ENCODE results near the gene LRRC4C. TPM values are rescaled to one million over a fixed set of nuclear protein-coding genes. Genes with fewer than 3 reads are reported as not detected.

LRRC4C gene
- total and polyA plus RNA-seq, 2 donors (not counting 1 experiment from before 2014, with no cell fraction given): under 0.01 to 0.02 TPM

GRCh38 chr11:40885250-40885954 is 574.0 kb downstream of the LRRC4C start:
- H3K9me3 ChIP-seq (ENCODE audit: control insufficient read depth, insufficient read depth, low read depth, low read length): no peaks in the 10 kb centered on the region

GRCh38 chr11:40882301-40882700 is 577.2 kb downstream of the LRRC4C start:
- no peaks in the 10 kb centered on the region for H4K20me1 ChIP-seq (ENCODE audit: control insufficient read depth, extremely low read depth, insufficient read depth, low read length)

More at GRCh38 chr11:40885250-40885954, 574.0 kb downstream of the LRRC4C start:
- Histone ChIP-seq H3K4me1 (ENCODE audit: control insufficient read depth, extremely low read depth, insufficient read depth, low read length) (no peaks in the 10 kb centered on the region), H3K79me2 (ENCODE audit: control insufficient read depth, insufficient read depth, low read length) (no peaks in the 10 kb centered on the region), H3K4me3 (replicated peaks in 1 of 4; ENCODE audit: control extremely low read depth in 1 of 4, insufficient read depth in 1 of 4, low read depth in 3 of 4, low read length in 4 of 4) (no peak overlapping the region), H3K4me2 (ENCODE audit: extremely low read depth, insufficient read depth, low read length) (no peak overlapping the region), H3K9ac (ENCODE audit: insufficient read depth, low read length) (no peak overlapping the region), H3K27me3 (ENCODE audit: control insufficient read depth, insufficient read depth, low read length) (no peaks in the 10 kb centered on the region), H3K27ac (ENCODE audit: insufficient read depth, low read length) (no peak overlapping the region), H4K20me1 (ENCODE audit: control insufficient read depth, extremely low read depth, insufficient read depth, low read length) (no peaks in the 10 kb centered on the region), H2AFZ (ENCODE audit: low read length) (no peak overlapping the region), H3K36me3 (ENCODE audit: control insufficient read depth, insufficient read depth, low read length) (no peaks in the 10 kb centered on the region)
- DNase-seq (ENCODE audit: low read depth in 2 of 2): peak in 1 of 2 donors; percentile 3
- TF ChIP-seq CTCF (conservative IDR thresholded peaks at IDR 0.05 in 1 of 2, IDR thresholded peaks at IDR 0.05 in 1 of 2; ENCODE audit: low read depth in 1 of 2, low read length in 2 of 2) (no peak), EZH2 (IDR thresholded peaks at IDR 0.05; ENCODE audit: low read length, missing control alignments) (no peak)

GRCh38 chr11:40879911-40880310 is 579.5 kb downstream of the LRRC4C start:
- no peak overlapping the region for H3K9ac ChIP-seq (ENCODE audit: insufficient read depth, low read length)

More at GRCh38 chr11:40882301-40882700, 577.2 kb downstream of the LRRC4C start:
- H3K36me3 ChIP-seq (ENCODE audit: control insufficient read depth, insufficient read depth, low read length): no peaks in the 10 kb centered on the region
- H3K27ac ChIP-seq (ENCODE audit: insufficient read depth, low read length): no peak overlapping the region
- no peaks in the 10 kb centered on the region for H3K4me1 ChIP-seq (ENCODE audit: control insufficient read depth, extremely low read depth, insufficient read depth, low read length)
- H2AFZ ChIP-seq (ENCODE audit: low read length): no peak overlapping the region
- H3K9me3 ChIP-seq (ENCODE audit: control insufficient read depth, insufficient read depth, low read depth, low read length): no peaks in the 10 kb centered on the region
- no peaks in the 10 kb centered on the region for H3K79me2 ChIP-seq (ENCODE audit: control insufficient read depth, insufficient read depth, low read length)
- H3K27me3 ChIP-seq (ENCODE audit: control insufficient read depth, insufficient read depth, low read length): no peaks in the 10 kb centered on the region
- H3K9ac ChIP-seq (ENCODE audit: insufficient read depth, low read length): no peak overlapping the region
- no peak for DNase-seq (ENCODE audit: low read depth in 2 of 2)
- no peak for TF ChIP-seq CTCF (conservative IDR thresholded peaks at IDR 0.05 in 1 of 2, IDR thresholded peaks at IDR 0.05 in 1 of 2; ENCODE audit: low read depth in 1 of 2, low read length in 2 of 2)
- TF ChIP-seq EZH2 (IDR thresholded peaks at IDR 0.05; ENCODE audit: low read length, missing control alignments): no peak
- no peak overlapping the region for H3K4me2 ChIP-seq (ENCODE audit: extremely low read depth, insufficient read depth, low read length)
- H3K4me3 ChIP-seq (replicated peaks in 1 of 4; ENCODE audit: control extremely low read depth in 1 of 4, insufficient read depth in 1 of 4, low read depth in 3 of 4, low read length in 4 of 4): no peak overlapping the region

More at GRCh38 chr11:40879911-40880310, 579.5 kb downstream of the LRRC4C start:
- no peaks in the 10 kb centered on the region for H3K4me1 ChIP-seq (ENCODE audit: control insufficient read depth, extremely low read depth, insufficient read depth, low read length)
- H3K4me2 ChIP-seq (ENCODE audit: extremely low read depth, insufficient read depth, low read length): no peak overlapping the region
- H3K27ac ChIP-seq (ENCODE audit: insufficient read depth, low read length): no peak overlapping the region
- no peak overlapping the region for H2AFZ ChIP-seq (ENCODE audit: low read length)
- no peaks in the 10 kb centered on the region for H4K20me1 ChIP-seq (ENCODE audit: control insufficient read depth, extremely low read depth, insufficient read depth, low read length)
- no peaks in the 10 kb centered on the region for H3K79me2 ChIP-seq (ENCODE audit: control insufficient read depth, insufficient read depth, low read length)
- H3K27me3 ChIP-seq (ENCODE audit: control insufficient read depth, insufficient read depth, low read length): no peaks in the 10 kb centered on the region
- H3K9me3 ChIP-seq (ENCODE audit: control insufficient read depth, insufficient read depth, low read depth, low read length): no peaks in the 10 kb centered on the region
- DNase-seq (ENCODE audit: low read depth in 2 of 2): no peak
- H3K36me3 ChIP-seq (ENCODE audit: control insufficient read depth, insufficient read depth, low read length): no peaks in the 10 kb centered on the region
- TF ChIP-seq CTCF (conservative IDR thresholded peaks at IDR 0.05 in 1 of 2, IDR thresholded peaks at IDR 0.05 in 1 of 2; ENCODE audit: low read depth in 1 of 2, low read length in 2 of 2) (no peak), EZH2 (IDR thresholded peaks at IDR 0.05; ENCODE audit: low read length, missing control alignments) (no peak)
- H3K4me3 ChIP-seq (replicated peaks in 1 of 4; ENCODE audit: control extremely low read depth in 1 of 4, insufficient read depth in 1 of 4, low read depth in 3 of 4, low read length in 4 of 4): no peak overlapping the region

Data from fibroblast of lung (primary cell).